SK-N-SH (cell line): ENCODE measurements around the gene NDOR1. TPM values are rescaled to one million over a fixed set of nuclear protein-coding genes. Genes with fewer than 3 reads are reported as not detected.

Experiments
- CTCF ChIA-PET: fragments of 300-600, 350-600 bp; formaldehyde crosslinking; extraction: SDS; loops from one replicate; lab custom pipeline; 2021; lab: Yijun Ruan, JAX
- POLR2A ChIA-PET: fragments of 350-600 bp; sonication (Branson Sonifier 250); formaldehyde crosslinking; extraction: SDS; loops from one replicate; lab custom pipeline; 2020; ENCODE audit warnings: antibody characterized with exemption, inconsistent platforms; lab: Yijun Ruan, JAX
- DNase-seq: peaks from one replicate; pipeline ENCODE4 v3.0.0; 2012
- H2AFZ ChIP-seq: fragments of 200-600 bp; sonication (generic); 2 replicates; pipeline ENCODE4 v1.8.1; 2016; ENCODE audit warnings: antibody characterized with exemption, mild to moderate bottlenecking, low read depth
- H3F3A ChIP-seq: fragments of 200-600 bp; sonication (generic); replicated peaks from 2 replicates; pipeline ENCODE3; 2016; ENCODE audit warnings: antibody characterized with exemption, mild to moderate bottlenecking; ENCODE audit not compliant: insufficient read depth
- H3K27ac ChIP-seq, 2 experiments: fragments of 200-500 bp in 1 of 2; fragments of 200-600 bp in 1 of 2; sonication (Bioruptor generic) in 1 of 2; sonication (generic), shearing (Covaris generic) in 1 of 2; 2 replicates each; pipeline versions ENCODE4 v1.5.1 to v1.6.1; 2014 to 2016; ENCODE audit warnings: low read depth in 2 of 2, inconsistent platforms in 1 of 2, low read length in 1 of 2, mild to moderate bottlenecking in 1 of 2, mixed read lengths in 1 of 2
- H3K27me3 ChIP-seq: fragments of 200-600 bp; sonication (generic), shearing (Covaris generic); 2 replicates; pipeline ENCODE4 v1.6.1; 2016; ENCODE audit warnings: mixed run types; ENCODE audit not compliant: insufficient read depth
- H3K36me3 ChIP-seq, 2 experiments: fragments of 200-500 bp in 1 of 2; fragments of 200-600 bp in 1 of 2; sonication (Bioruptor generic) in 1 of 2; sonication (generic) in 1 of 2; replicated peaks in 1 of 2; 2 replicates each; pipeline versions ENCODE3 to v1.5.1; 2014 to 2016; ENCODE audit warnings: low read length in 1 of 2, mild to moderate bottlenecking in 1 of 2; ENCODE audit not compliant: insufficient read depth in 2 of 2, control insufficient read depth in 1 of 2
- H3K4me1 ChIP-seq, 2 experiments: fragments of 200-500 bp in 1 of 2; fragments of 200-600 bp in 1 of 2; sonication (Bioruptor generic) in 1 of 2; sonication (generic), shearing (Covaris generic) in 1 of 2; 2 replicates each; pipeline versions ENCODE4 v1.5.1 to v1.6.1; 2014 to 2016; ENCODE audit warnings: low read depth in 1 of 2, low read length in 1 of 2, mixed run types in 1 of 2; ENCODE audit not compliant: insufficient read depth in 2 of 2, control insufficient read depth in 1 of 2
- H3K4me2 ChIP-seq: fragments of 200-600 bp; sonication (generic), shearing (Covaris generic); 2 replicates; pipeline ENCODE4 v1.6.1; 2017; ENCODE audit warnings: mixed run types
- H3K4me3 ChIP-seq, 2 experiments: fragments of 200-500 bp in 1 of 2; fragments of 200-600 bp in 1 of 2; sonication (Bioruptor generic) in 1 of 2; sonication (generic), shearing (Covaris generic) in 1 of 2; 2 replicates each; pipeline versions ENCODE4 v1.5.1 to v1.8.1; 2014 to 2016; ENCODE audit warnings: low read depth in 2 of 2, inconsistent platforms in 1 of 2, low read length in 1 of 2, mild to moderate bottlenecking in 1 of 2, mixed read lengths in 1 of 2, moderate library complexity in 1 of 2
- H3K79me2 ChIP-seq: fragments of 200-600 bp; sonication (generic); 2 replicates; pipeline ENCODE4 v1.8.1; 2017; ENCODE audit warnings: mild to moderate bottlenecking; ENCODE audit not compliant: insufficient read depth
- H3K9ac ChIP-seq: fragments of 200-600 bp; sonication (generic); 2 replicates; pipeline ENCODE4 v1.6.1; 2017; ENCODE audit warnings: mixed run types
- H3K9me2 ChIP-seq: fragments of 200-600 bp; sonication (generic); 2 replicates; pipeline ENCODE4 v1.6.1; 2017; ENCODE audit warnings: mixed run types
- H3K9me3 ChIP-seq: fragments of 200-600 bp; sonication (generic); 2 replicates; pipeline ENCODE4 v1.6.1; 2017; ENCODE audit warnings: mixed run types, mild to moderate bottlenecking, moderate library complexity
- H4K20me1 ChIP-seq: fragments of 200-600 bp; sonication (generic); 2 replicates; pipeline ENCODE4 v1.6.1; 2017; ENCODE audit warnings: mild to moderate bottlenecking, mixed run types; ENCODE audit not compliant: insufficient read depth
- CHD2 ChIP-seq: fragments of 150-350 bp; IDR thresholded peaks from 2 replicates; pipeline ENCODE4 v1.6.1; 2018; ENCODE audit warnings: low read length; ENCODE audit not compliant: partially characterized antibody
- EP300 ChIP-seq, 2 experiments: IDR thresholded peaks; 2 replicates each; pipeline versions ENCODE4 v1.4.0 to v1.6.1; 2012; ENCODE audit warnings: borderline replicate concordance in 1 of 2, low read depth in 1 of 2, low read length in 1 of 2
- FOSL2 ChIP-seq: IDR thresholded peaks from 2 replicates; pipeline ENCODE4 v1.4.0; 2012; ENCODE audit warnings: low read depth, mild to moderate bottlenecking, moderate library complexity, borderline replicate concordance
- FOXM1 ChIP-seq: IDR thresholded peaks from 2 replicates; pipeline ENCODE4 v1.4.0; 2012; ENCODE audit warnings: low read depth, mild to moderate bottlenecking
- GABPA ChIP-seq: IDR thresholded peaks from 2 replicates; pipeline ENCODE4 v1.4.0; 2012; ENCODE audit warnings: low read depth, mild to moderate bottlenecking
- MEF2A ChIP-seq: IDR thresholded peaks from 2 replicates; pipeline ENCODE4 v1.4.0; 2012; ENCODE audit warnings: low read depth, borderline replicate concordance
- MXI1 ChIP-seq: IDR thresholded peaks from 2 replicates; pipeline ENCODE4 v1.6.1; 2012; ENCODE audit warnings: mild to moderate bottlenecking, low read depth, low read length, improper control_type of control experiment
- NFIC ChIP-seq: IDR thresholded peaks from 2 replicates; pipeline ENCODE4 v1.4.0; 2012; ENCODE audit warnings: borderline replicate concordance
- NRF1 ChIP-seq: IDR thresholded peaks from 2 replicates; pipeline ENCODE4 v1.6.1; 2012; ENCODE audit warnings: low read depth, mild to moderate bottlenecking, low read length
- PBX3 ChIP-seq: IDR thresholded peaks from 2 replicates; pipeline ENCODE4; 2012
- RFX5 ChIP-seq: IDR thresholded peaks from 2 replicates; pipeline ENCODE4 v1.6.1; 2012; ENCODE audit warnings: mild to moderate bottlenecking, improper control_type of control experiment, low read length
- RXRA ChIP-seq: IDR thresholded peaks from 2 replicates; pipeline ENCODE4 v1.4.0; 2012; ENCODE audit warnings: low read depth, mild to moderate bottlenecking, borderline replicate concordance
- TAF1 ChIP-seq: IDR thresholded peaks from 2 replicates; pipeline ENCODE4 v1.6.1; 2012; ENCODE audit warnings: low read depth, mild to moderate bottlenecking, low read length, moderate library complexity, borderline replicate concordance
- TCF12 ChIP-seq: IDR thresholded peaks from 2 replicates; pipeline ENCODE4 v1.4.0; 2012
- TEAD4 ChIP-seq: IDR thresholded peaks from 2 replicates; pipeline ENCODE4 v1.4.0; 2012; ENCODE audit warnings: mild to moderate bottlenecking, borderline replicate concordance; ENCODE audit not compliant: insufficient read depth
- ZBTB33 ChIP-seq: IDR thresholded peaks from 2 replicates; pipeline ENCODE4 v1.4.0; 2012; ENCODE audit warnings: low read depth, borderline replicate concordance
- WGBS: methylation state at CpG from one replicate; pipeline ENCODE4 v1.1.6; 2017; ENCODE audit warnings: low lambda C conversion rate; 5-methylcytosine and 5-hydroxymethylcytosine counted together
- polyA plus RNA-seq, 3 experiments: library from polyadenylated mRNA; depleted of rRNA; stranded (reverse); fragments of >200 nt; gene quantifications; 2 replicates each; pipeline ENCODE4 v1.2.3, GENCODE V29; 2012
- TF ChIP-seq, protein P1 (sequence below): fragments of 150-350 bp; IDR thresholded peaks from 2 replicates; pipeline ENCODE4 v1.6.1; 2017; ENCODE audit warnings: antibody characterized with exemption, low read length, low read depth, borderline replicate concordance

The NDOR1 gene
- polyA plus RNA-seq, 1 of the 3 experiments (the other 2 are of a cell fraction): 8.6 TPM

DNA sequence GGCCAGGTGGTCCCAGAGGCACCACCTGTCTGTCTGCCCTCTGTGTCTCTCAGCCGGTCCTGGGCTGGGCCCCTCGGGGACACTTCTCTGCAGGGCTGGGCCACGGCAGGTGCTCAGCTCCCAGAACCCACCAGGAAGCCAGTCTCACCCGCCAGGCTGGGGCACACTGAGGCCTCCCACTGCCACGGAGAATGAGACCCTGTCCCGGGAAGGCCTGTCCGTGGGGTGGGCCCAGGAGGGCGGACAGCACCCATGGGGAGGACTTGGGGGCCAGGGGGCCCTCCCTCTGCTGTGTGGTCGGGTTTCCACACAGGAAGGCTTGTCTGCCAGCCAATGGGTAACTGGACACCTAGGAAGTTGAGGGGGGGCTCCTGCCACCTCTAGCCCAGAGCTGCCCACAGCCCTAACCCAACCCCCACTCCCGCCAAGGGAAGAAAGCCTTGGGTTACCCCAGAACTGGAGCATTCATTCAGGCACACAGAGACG is 31.5 kb downstream of the NDOR1 start:
- POLR2A ChIA-PET: interaction anchor here (0.7 to 1.3 kb wide), 7 partner anchors 17 to 186 kb away, joined by 3 to 4 read pairs (median 3); partner anchors contain the start of genes EXD3, NDOR1, NOXA1 and TMEM203
- Histone ChIP-seq H3K79me2 (peaks cover 32% of the 10 kb centered on the region), H4K20me1 (peaks cover 5% of the 10 kb centered on the region), H3F3A (peaks cover 9% of the 10 kb centered on the region), H3K27me3 (no peaks in the 10 kb centered on the region), H3K4me2 (no peak overlapping the region), H3K4me3 (no peak overlapping the region), H3K27ac (no peak overlapping the region; a peak in 1 of 4 replicates), H2AFZ (no peak overlapping the region), H3K36me3 (peaks cover 0 to 4% of the 10 kb centered on the region in 2 experiments), H3K9me3 (no peaks in the 10 kb centered on the region), H3K9ac (no peak overlapping the region), H3K9me2 (no peaks in the 10 kb centered on the region), H3K4me1 (peaks cover 9 to 23% of the 10 kb centered on the region in 2 experiments; a peak in 2 of 4 replicates)
- WGBS: 68% methylated on average over 5 of the region's 11 CpGs
- CTCF ChIA-PET: interaction anchor here (0.6 to 4.5 kb wide), 61 partner anchors 11 to 427 kb away, joined by 3 to 95 read pairs (median 4); partner anchors contain the start of genes ANAPC2, CYSRT1, DPP7 and GRIN1
- TF ChIP-seq CHD2 (no peak), MEF2A (no peak), RXRA (no peak), FOXM1 (no peak), NRF1 (no peak), NFIC (no peak)
- DNase-seq: no peak

- peaks cover 15 to 33% of the 10 kb centered on the region in 2 experiments; a peak in 2 of 4 replicates for H3K4me1 ChIP-seq
- no peaks in the 10 kb centered on the region for H3K9me3 ChIP-seq
- no peaks in the 10 kb centered on the region for H3K9me2 ChIP-seq
- peaks cover 15% of the 10 kb centered on the region for H4K20me1 ChIP-seq
- peaks cover 43% of the 10 kb centered on the region for H3K79me2 ChIP-seq
- H3K27me3 ChIP-seq: no peaks in the 10 kb centered on the region
- 86% methylated on average over 6 of the region's 13 CpGs for WGBS
- no peak overlapping the region for H3K27ac ChIP-seq
- TF ChIP-seq GABPA (no peak), RFX5 (no peak), TEAD4 (no peak), ZBTB33 (no peak), TCF12 (no peak), TAF1 (no peak), FOSL2 (no peak), EP300 (IDR thresholded peaks at IDR 0.05; ENCODE audit: borderline replicate concordance in 1 of 2, low read depth in 1 of 2, low read length in 1 of 2) (no peak), PBX3 (no peak), MXI1 (no peak)
- TF ChIP-seq, protein P1, sequence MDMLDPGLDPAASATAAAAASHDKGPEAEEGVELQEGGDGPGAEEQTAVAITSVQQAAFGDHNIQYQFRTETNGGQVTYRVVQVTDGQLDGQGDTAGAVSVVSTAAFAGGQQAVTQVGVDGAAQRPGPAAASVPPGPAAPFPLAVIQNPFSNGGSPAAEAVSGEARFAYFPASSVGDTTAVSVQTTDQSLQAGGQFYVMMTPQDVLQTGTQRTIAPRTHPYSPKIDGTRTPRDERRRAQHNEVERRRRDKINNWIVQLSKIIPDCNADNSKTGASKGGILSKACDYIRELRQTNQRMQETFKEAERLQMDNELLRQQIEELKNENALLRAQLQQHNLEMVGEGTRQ: no peak
- TF ChIP-seq, all 33 proteins: peak for 0
- H3K36me3 ChIP-seq: peaks cover 9 to 13% of the 10 kb centered on the region in 2 experiments
- H3K9ac ChIP-seq: no peak overlapping the region
- DNase-seq: no peak
- H3K4me3 ChIP-seq: no peak overlapping the region
- CTCF ChIA-PET: interaction anchor here (0.7 to 4.5 kb wide), 14 partner anchors 10 to 189 kb away, joined by 3 to 95 read pairs (median 10); partner anchors contain the start of genes ANAPC2, CYSRT1, DPP7 and LRRC26
- H2AFZ ChIP-seq: no peak overlapping the region
- H3K4me2 ChIP-seq: peak overlapping the region; percentile 97
- H3F3A ChIP-seq: peaks cover 14% of the 10 kb centered on the region
- POLR2A ChIA-PET: interaction anchor here (6.4 kb wide), 1 partner anchor 18 kb away, joined by 83 read pairs; the partner anchor contains the start of gene NELFB
These were observed 32.5 kb downstream of the NDOR1 start for GRCh38 chr9:137237759-137238726.
